ENCODE data around the gene PELI1.

Gene PELI1

DNA sequence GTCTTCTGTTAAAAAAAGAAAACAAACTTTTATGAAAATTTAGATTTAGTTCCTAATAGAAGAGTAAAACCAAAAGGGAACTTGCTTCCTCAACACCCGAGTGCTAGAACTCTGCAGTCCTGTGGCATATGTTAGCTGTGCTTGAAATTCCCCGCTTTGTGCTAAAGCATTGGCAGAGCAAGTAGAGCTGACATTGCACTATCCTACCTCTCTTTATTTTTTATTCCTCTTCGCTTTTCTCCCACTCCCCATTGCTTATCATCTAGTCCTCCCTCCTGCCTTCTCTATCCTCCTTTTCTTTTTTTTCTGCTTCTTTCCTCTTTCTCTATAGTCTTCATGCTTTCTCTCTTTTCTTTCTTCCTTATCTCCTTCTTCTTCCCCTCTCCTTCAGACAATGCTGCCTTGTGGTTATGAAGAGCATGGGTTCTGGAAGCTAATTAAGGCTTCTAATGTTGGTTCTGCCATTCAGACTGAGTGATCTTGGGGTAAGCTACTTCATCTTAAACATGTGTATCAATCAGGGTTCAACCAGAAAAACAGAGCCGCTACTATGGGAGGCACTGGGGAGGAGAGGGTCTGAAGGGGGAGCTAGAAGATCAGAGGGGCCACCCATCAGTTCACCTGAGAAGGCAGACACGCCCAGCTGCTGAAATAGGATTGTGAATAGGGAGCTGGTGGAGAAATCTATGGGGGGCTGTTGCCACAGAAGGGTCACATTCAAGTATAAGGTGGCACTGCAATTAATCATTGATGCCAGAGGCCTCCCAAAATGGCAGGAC lies 31.4 kb upstream of the PELI1 start:
- H3F3A ChIP-seq (ENCODE audit: control insufficient read depth, insufficient read depth), result 0 out of 2 replicates have a peak, but pooled peaks cover 2% of the 10 kb centered on the region
- H3K36me3 ChIP-seq (ENCODE audit: control insufficient read depth, low read length), result peaks cover 3% of the 10 kb centered on the region; the same call in 1 of the 2 replicates
- no peaks in the 10 kb centered on the region for H4K20me1 ChIP-seq (ENCODE audit: control insufficient read depth, insufficient read depth, low read depth, low read length)
- H3K27ac ChIP-seq (ENCODE audit: low read depth, low read length), result no peak overlapping the region
- H3K27me3 ChIP-seq (ENCODE audit: control insufficient read depth, low read length), result no peaks in the 10 kb centered on the region
- no peaks in the 10 kb centered on the region for H3K9me2 ChIP-seq (replicated peaks; ENCODE audit: control insufficient read depth, low read length)
- no peak overlapping the region for H3K4me3 ChIP-seq (ENCODE audit: low read length)
- no peak for TF ChIP-seq EZH2phosphoT487 (IDR thresholded peaks at IDR 0.05; ENCODE audit: borderline replicate concordance, low read length)
- TF ChIP-seq, protein P1, sequence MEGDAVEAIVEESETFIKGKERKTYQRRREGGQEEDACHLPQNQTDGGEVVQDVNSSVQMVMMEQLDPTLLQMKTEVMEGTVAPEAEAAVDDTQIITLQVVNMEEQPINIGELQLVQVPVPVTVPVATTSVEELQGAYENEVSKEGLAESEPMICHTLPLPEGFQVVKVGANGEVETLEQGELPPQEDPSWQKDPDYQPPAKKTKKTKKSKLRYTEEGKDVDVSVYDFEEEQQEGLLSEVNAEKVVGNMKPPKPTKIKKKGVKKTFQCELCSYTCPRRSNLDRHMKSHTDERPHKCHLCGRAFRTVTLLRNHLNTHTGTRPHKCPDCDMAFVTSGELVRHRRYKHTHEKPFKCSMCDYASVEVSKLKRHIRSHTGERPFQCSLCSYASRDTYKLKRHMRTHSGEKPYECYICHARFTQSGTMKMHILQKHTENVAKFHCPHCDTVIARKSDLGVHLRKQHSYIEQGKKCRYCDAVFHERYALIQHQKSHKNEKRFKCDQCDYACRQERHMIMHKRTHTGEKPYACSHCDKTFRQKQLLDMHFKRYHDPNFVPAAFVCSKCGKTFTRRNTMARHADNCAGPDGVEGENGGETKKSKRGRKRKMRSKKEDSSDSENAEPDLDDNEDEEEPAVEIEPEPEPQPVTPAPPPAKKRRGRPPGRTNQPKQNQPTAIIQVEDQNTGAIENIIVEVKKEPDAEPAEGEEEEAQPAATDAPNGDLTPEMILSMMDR (IDR thresholded peaks at IDR 0.05; ENCODE audit: low read depth, low read length, poor library complexity, severe bottlenecking), result no peak
- H3K9me3 ChIP-seq (ENCODE audit: control insufficient read depth, insufficient read depth, low read length), result no peaks in the 10 kb centered on the region
- peaks cover 44% of the 10 kb centered on the region for H3K4me1 ChIP-seq (ENCODE audit: control insufficient read depth, low read length)
- no peak overlapping the region for H3K4me2 ChIP-seq (ENCODE audit: low read length)
- H3K79me2 ChIP-seq (ENCODE audit: control insufficient read depth, low read length), result no peaks in the 10 kb centered on the region

DNA sequence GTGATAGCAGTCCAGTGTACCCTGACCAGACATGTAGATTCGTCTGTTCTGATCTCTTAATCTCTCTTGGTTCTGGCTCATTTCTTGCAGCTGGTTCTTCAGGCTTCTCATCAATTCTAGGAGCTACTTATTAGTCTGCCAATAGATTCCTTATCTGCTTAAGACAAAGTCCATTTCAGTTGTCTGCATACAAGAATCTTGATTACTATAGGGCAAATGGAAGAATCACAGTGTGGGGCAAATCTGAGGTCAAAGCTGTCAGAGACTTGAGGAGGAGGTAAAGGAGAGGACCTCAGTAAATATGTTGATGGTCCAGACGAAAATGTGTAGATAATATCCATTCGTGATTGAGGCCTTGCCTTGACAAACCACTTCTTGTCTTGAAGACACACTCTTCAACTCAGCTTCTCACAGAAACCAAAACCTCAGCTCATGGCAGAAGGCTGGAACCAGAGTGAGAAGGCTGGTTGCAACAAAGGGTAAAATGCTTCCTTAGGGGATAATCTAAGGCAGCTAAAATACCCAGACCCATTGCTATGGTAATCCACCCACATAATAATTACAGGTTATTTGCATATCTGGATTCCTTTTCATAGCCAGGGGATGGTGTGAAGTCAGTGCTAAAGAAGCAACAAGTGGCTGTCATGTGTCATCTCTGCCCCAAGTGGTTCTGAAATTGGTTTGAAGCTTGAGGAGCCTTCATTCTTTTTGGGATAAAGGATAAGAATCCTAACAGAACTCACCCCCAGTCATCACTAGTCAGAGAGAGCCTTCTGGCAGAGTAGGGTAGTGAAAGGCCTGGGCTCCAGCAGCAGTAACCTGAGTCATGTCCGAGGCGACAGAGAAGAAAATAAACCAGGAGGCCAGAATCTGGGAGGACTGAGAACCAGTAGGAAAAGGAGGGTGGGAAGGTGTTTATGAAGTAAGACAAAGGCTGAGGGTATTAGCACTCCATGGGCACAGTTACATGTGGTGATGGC lies 29.2 kb upstream of the PELI1 start:
- Histone ChIP-seq H3K27me3 (ENCODE audit: control insufficient read depth, low read length) (no peaks in the 10 kb centered on the region), H3K9me2 (replicated peaks; ENCODE audit: control insufficient read depth, low read length) (no peaks in the 10 kb centered on the region), H3K79me2 (ENCODE audit: control insufficient read depth, low read length) (peaks cover 5% of the 10 kb centered on the region), H3K4me2 (ENCODE audit: low read length) (no peak overlapping the region), H3K36me3 (ENCODE audit: control insufficient read depth, low read length) (no peaks in the 10 kb centered on the region), H3K4me3 (ENCODE audit: low read length) (no peak overlapping the region), H3F3A (ENCODE audit: control insufficient read depth, insufficient read depth) (0 out of 2 replicates have a peak, but pooled peaks cover 2% of the 10 kb centered on the region), H4K20me1 (ENCODE audit: control insufficient read depth, insufficient read depth, low read depth, low read length) (no peaks in the 10 kb centered on the region), H3K4me1 (ENCODE audit: control insufficient read depth, low read length) (peaks cover 65% of the 10 kb centered on the region), H3K27ac (ENCODE audit: low read depth, low read length) (no peak overlapping the region), H3K9me3 (ENCODE audit: control insufficient read depth, insufficient read depth, low read length) (no peaks in the 10 kb centered on the region)
- no peak for TF ChIP-seq EZH2phosphoT487 (IDR thresholded peaks at IDR 0.05; ENCODE audit: borderline replicate concordance, low read length)
- TF ChIP-seq, protein P1 (IDR thresholded peaks at IDR 0.05; ENCODE audit: low read depth, low read length, poor library complexity, severe bottlenecking), result no peak

DNA sequence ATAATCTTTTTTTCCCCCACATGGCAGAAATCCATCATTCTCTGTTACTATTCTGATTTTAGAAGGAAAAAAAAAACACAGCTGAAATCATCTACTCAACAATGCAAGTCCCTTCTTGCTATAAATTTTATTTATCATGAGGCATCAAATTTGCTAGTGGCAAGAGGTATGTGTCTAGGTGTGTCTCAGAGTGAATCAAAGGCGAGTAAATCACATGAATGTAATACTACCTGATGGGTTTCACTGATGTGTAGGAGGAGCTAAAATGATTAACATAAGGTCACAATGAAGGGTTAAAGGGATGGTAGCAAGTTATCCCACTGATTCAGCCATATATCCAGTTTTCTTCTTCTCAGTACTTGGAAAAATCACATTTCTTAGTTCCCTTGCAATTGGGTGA lies 24.5 kb upstream of the PELI1 start:
- no peaks in the 10 kb centered on the region for H3K36me3 ChIP-seq (ENCODE audit: control insufficient read depth, low read length)
- H3K4me2 ChIP-seq (ENCODE audit: low read length), result peak overlapping the region; percentile 37
- no peak for TF ChIP-seq EZH2phosphoT487 (IDR thresholded peaks at IDR 0.05; ENCODE audit: borderline replicate concordance, low read length)
- TF ChIP-seq, protein P1 (IDR thresholded peaks at IDR 0.05; ENCODE audit: low read depth, low read length, poor library complexity, severe bottlenecking), result no peak
- peaks cover 95% of the 10 kb centered on the region for H3K4me1 ChIP-seq (ENCODE audit: control insufficient read depth, low read length)
- H3K27ac ChIP-seq (ENCODE audit: low read depth, low read length), result peak overlapping the region; percentile 21
- no peaks in the 10 kb centered on the region for H3K9me2 ChIP-seq (replicated peaks; ENCODE audit: control insufficient read depth, low read length)
- H3F3A ChIP-seq (ENCODE audit: control insufficient read depth, insufficient read depth), result 0 out of 2 replicates have a peak, but pooled peaks cover 6% of the 10 kb centered on the region
- no peaks in the 10 kb centered on the region for H3K9me3 ChIP-seq (ENCODE audit: control insufficient read depth, insufficient read depth, low read length)
- H4K20me1 ChIP-seq (ENCODE audit: control insufficient read depth, insufficient read depth, low read depth, low read length), result no peaks in the 10 kb centered on the region
- H3K27me3 ChIP-seq (ENCODE audit: control insufficient read depth, low read length), result no peaks in the 10 kb centered on the region
- H3K4me3 ChIP-seq (ENCODE audit: low read length), result no peak overlapping the region
- peaks cover 7% of the 10 kb centered on the region for H3K79me2 ChIP-seq (ENCODE audit: control insufficient read depth, low read length)

Data from DOHH2 (cell line).